ENCODE data around the gene MTMR2. TPM values are rescaled to one million over a fixed set of nuclear protein-coding genes. Genes with fewer than 3 reads are reported as not detected.

The MTMR2 gene
- polyA plus RNA-seq, 3 donors = 1.9 to 5.1 (median 2.6) TPM

- intact Hi-C loops (cut with micrococcal nuclease) = no loop called here
- H2AFZ ChIP-seq (ENCODE audit: insufficient read depth, low read depth, low read length, poor library complexity, severe bottlenecking) = no peak overlapping the region
- WGBS (ENCODE audit: insufficient coverage) = no CpG with 5 or more reads among the region's 1 CpG
Measured at GRCh38 chr11:95931916-95932315, 8.0 kb upstream of the MTMR2 start.

GRCh38 chr11:95930948-95931347, 7.0 kb upstream of the MTMR2 start:
- WGBS (ENCODE audit: insufficient coverage) = no CpG with 5 or more reads among the region's 1 CpG
- no peak overlapping the region for H3K27ac Mint-ChIP-seq
- Histone ChIP-seq H4K20me1 (ENCODE audit: insufficient read depth, low read length) (no peaks in the 10 kb centered on the region), H2AFZ (ENCODE audit: insufficient read depth, low read depth, low read length, poor library complexity, severe bottlenecking) (no peak overlapping the region), H3K4me1 (ENCODE audit: control insufficient read depth in 1 of 2, insufficient read depth in 2 of 2, low read length in 2 of 2) (no peaks in the 10 kb centered on the region), H3K9me3 (replicated peaks in 1 of 2; ENCODE audit: control insufficient read depth in 1 of 2, insufficient read depth in 1 of 2, low read length in 2 of 2) (peaks cover 0 to 6% of the 10 kb centered on the region in 2 donors), H3K27me3 (ENCODE audit: control insufficient read depth in 2 of 2, insufficient read depth in 2 of 2, low read length in 2 of 2) (no peaks in the 10 kb centered on the region), H3K79me2 (ENCODE audit: insufficient read depth, low read length) (no peaks in the 10 kb centered on the region), H3K4me3 (replicated peaks in 1 of 3; ENCODE audit: low read depth in 2 of 3, low read length in 3 of 3) (no peak overlapping the region), H3K36me3 (replicated peaks in 1 of 2; ENCODE audit: control insufficient read depth in 1 of 2, insufficient read depth in 2 of 2, low read length in 2 of 2) (no peaks in the 10 kb centered on the region), H3K9ac (ENCODE audit: insufficient read depth, low read length, poor library complexity, severe bottlenecking) (no peak overlapping the region), H3K4me2 (replicated peaks; ENCODE audit: extremely low read depth, low read length, poor library complexity, severe bottlenecking) (no peak overlapping the region), H3K27ac (ENCODE audit: low read depth in 1 of 2, low read length in 2 of 2) (no peak overlapping the region)
- TF ChIP-seq CTCF (IDR thresholded peaks at IDR 0.05) = no peak
- H3K36me3 Mint-ChIP-seq = no peaks in the 10 kb centered on the region
- peaks cover 2 to 14% (median 11%) of the 10 kb centered on the region in 7 donors for H3K9me3 Mint-ChIP-seq
- DNase-seq = no peak
- intact Hi-C loops (cut with micrococcal nuclease) = no loop called here
- H3K27me3 Mint-ChIP-seq (ENCODE audit: low read depth in 3 of 3) = peaks cover 4 to 13% (median 5%) of the 10 kb centered on the region in 3 donors
- H3K4me3 Mint-ChIP-seq = no peak overlapping the region
- no peaks in the 10 kb centered on the region for H3K4me1 Mint-ChIP-seq

More at GRCh38 chr11:95931916-95932315, 8.0 kb upstream of the MTMR2 start:
- Mint-ChIP-seq H3K4me3 (no peak overlapping the region), H3K4me1 (no peaks in the 10 kb centered on the region), H3K27ac (no peak overlapping the region), H3K9me3 (peaks cover 2 to 16% (median 11%) of the 10 kb centered on the region in 7 donors), H3K36me3 (no peaks in the 10 kb centered on the region), H3K27me3 (ENCODE audit: low read depth in 3 of 3) (peaks cover 2 to 10% (median 4%) of the 10 kb centered on the region in 3 donors)
- Histone ChIP-seq H3K4me1 (ENCODE audit: control insufficient read depth in 1 of 2, insufficient read depth in 2 of 2, low read length in 2 of 2) (no peaks in the 10 kb centered on the region), H3K27me3 (ENCODE audit: control insufficient read depth in 2 of 2, insufficient read depth in 2 of 2, low read length in 2 of 2) (no peaks in the 10 kb centered on the region), H3K4me3 (replicated peaks in 1 of 3; ENCODE audit: low read depth in 2 of 3, low read length in 3 of 3) (no peak overlapping the region), H3K79me2 (ENCODE audit: insufficient read depth, low read length) (no peaks in the 10 kb centered on the region), H3K36me3 (replicated peaks in 1 of 2; ENCODE audit: control insufficient read depth in 1 of 2, insufficient read depth in 2 of 2, low read length in 2 of 2) (no peaks in the 10 kb centered on the region), H4K20me1 (ENCODE audit: insufficient read depth, low read length) (no peaks in the 10 kb centered on the region), H3K27ac (ENCODE audit: low read depth in 1 of 2, low read length in 2 of 2) (no peak overlapping the region), H3K4me2 (replicated peaks; ENCODE audit: extremely low read depth, low read length, poor library complexity, severe bottlenecking) (no peak overlapping the region), H3K9ac (ENCODE audit: insufficient read depth, low read length, poor library complexity, severe bottlenecking) (no peak overlapping the region), H3K9me3 (replicated peaks in 1 of 2; ENCODE audit: control insufficient read depth in 1 of 2, insufficient read depth in 1 of 2, low read length in 2 of 2) (peaks cover 0 to 6% of the 10 kb centered on the region in 2 donors)
- DNase-seq = no peak
- TF ChIP-seq CTCF (IDR thresholded peaks at IDR 0.05) = no peak

Measured in CD14-positive monocyte (primary cell).